ENCODE data around the gene PTPRM.
A peak's percentile ranks its signal among the peaks of the same experiment; 100 is the strongest.

The PTPRM gene

DNA sequence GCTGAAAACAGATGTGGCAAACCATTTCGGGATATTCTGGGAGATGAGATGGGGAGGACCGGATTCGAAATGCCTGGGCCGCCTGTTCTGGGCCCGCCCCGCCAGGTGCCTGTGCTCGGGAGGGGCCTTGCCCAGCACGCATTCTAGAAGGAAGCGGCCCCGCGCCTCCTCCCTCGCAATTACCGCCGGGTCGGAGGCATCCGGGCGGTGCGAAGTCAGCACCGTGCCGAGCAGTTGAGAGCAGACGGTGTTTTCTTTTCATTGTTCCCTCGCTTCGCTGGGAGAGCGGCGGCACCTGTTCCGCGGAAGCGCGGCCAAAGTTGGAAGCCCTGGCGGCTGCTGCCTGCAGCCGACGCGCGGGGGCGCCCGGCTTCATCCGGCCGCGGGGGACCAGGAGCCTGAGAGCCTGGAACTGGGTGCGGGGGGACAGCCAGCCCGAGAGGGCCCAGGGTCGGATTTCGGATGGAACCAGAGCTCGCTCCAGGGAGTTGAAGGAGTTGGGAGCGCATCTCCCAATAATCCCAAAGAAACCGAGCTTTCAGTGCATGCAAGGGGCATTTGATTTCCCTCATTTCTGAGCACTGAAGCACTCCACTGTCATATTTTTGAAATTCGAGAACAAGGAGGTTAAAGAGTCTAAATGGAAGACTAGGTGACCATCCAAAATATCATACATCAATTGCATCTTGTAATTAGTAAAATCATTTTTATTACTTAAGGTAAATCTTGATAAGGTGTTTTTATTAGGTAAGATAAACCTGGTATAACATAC lies 800.3 kb downstream of the PTPRM start:
- DNase-seq: peak; percentile 12
- Histone ChIP-seq H3K27me3 (ENCODE audit: control insufficient read depth in 1 of 2, insufficient read depth in 1 of 2, low read length in 2 of 2) (peaks cover 0 to 8% of the 10 kb centered on the region in 2 experiments), H3K27ac (ENCODE audit: low read length, poor library complexity, severe bottlenecking) (no peak overlapping the region), H2BK15ac (ENCODE audit: low read depth, poor library complexity, severe bottlenecking) (no peak overlapping the region), H4K8ac (ENCODE audit: low read length) (no peak overlapping the region), H3K18ac (ENCODE audit: low read depth in 1 of 2, low read length in 2 of 2) (no peak overlapping the region), H3K4me3 (ENCODE audit: insufficient read depth in 1 of 2, low read depth in 1 of 2, low read length in 2 of 2) (peak overlapping the region; percentile 38 to 64), H3K23ac (ENCODE audit: low read length in 2 of 2) (no peak overlapping the region), H2BK12ac (ENCODE audit: low read length in 2 of 2) (no peak overlapping the region), H3K4me2 (ENCODE audit: low read length, poor library complexity, severe bottlenecking) (peak overlapping the region; percentile 68), H3K9ac (ENCODE audit: low read length) (no peak overlapping the region), H4K91ac (ENCODE audit: low read length) (no peak overlapping the region), H3K79me1 (replicated peaks; ENCODE audit: low read length, poor library complexity, severe bottlenecking) (peaks cover 10% of the 10 kb centered on the region), H3K14ac (ENCODE audit: low read length in 2 of 2) (peak overlapping the region in 1 of 2 experiments; percentile 80), H2AK5ac (ENCODE audit: low read length, severe bottlenecking) (no peak overlapping the region), H2AFZ (ENCODE audit: low read depth, low read length) (no peak overlapping the region), H3K9me3 (ENCODE audit: control insufficient read depth, low read length) (no peaks in the 10 kb centered on the region), H3K4ac (ENCODE audit: low read depth in 1 of 2, low read length in 2 of 2) (no peak overlapping the region), H3K4me1 (ENCODE audit: control insufficient read depth, insufficient read depth, low read depth, low read length) (peaks cover 8% of the 10 kb centered on the region), H3K36me3 (ENCODE audit: control insufficient read depth in 1 of 2, insufficient read depth in 2 of 2, low read depth in 1 of 2, low read length in 2 of 2) (peaks cover 2 to 8% of the 10 kb centered on the region in 2 experiments), H2BK120ac (ENCODE audit: low read depth, low read length) (no peak overlapping the region), H2BK5ac (ENCODE audit: low read depth, low read length, poor library complexity, severe bottlenecking) (no peak overlapping the region)
- WGBS: 3% methylated on average over 40 of the region's 47 CpGs

- peaks cover 8% of the 10 kb centered on the region for H3K4me1 ChIP-seq (ENCODE audit: control insufficient read depth, insufficient read depth, low read depth, low read length)
- no peak overlapping the region for H3K23ac ChIP-seq (ENCODE audit: low read length in 2 of 2)
- no peak overlapping the region for H3K9ac ChIP-seq (ENCODE audit: low read length)
- no peak overlapping the region for H2AFZ ChIP-seq (ENCODE audit: low read depth, low read length)
- H4K91ac ChIP-seq (ENCODE audit: low read length): no peak overlapping the region
- WGBS: 91% methylated on average over 4 of the region's 4 CpGs
- no peak overlapping the region for H3K18ac ChIP-seq (ENCODE audit: low read depth in 1 of 2, low read length in 2 of 2)
- DNase-seq: no peak
- H2BK12ac ChIP-seq (ENCODE audit: low read length in 2 of 2): no peak overlapping the region
- no peaks in the 10 kb centered on the region for H3K9me3 ChIP-seq (ENCODE audit: control insufficient read depth, low read length)
- peaks cover 0 to 8% of the 10 kb centered on the region in 2 experiments for H3K27me3 ChIP-seq (ENCODE audit: control insufficient read depth in 1 of 2, insufficient read depth in 1 of 2, low read length in 2 of 2)
- no peak overlapping the region for H3K4me2 ChIP-seq (ENCODE audit: low read length, poor library complexity, severe bottlenecking)
- no peak overlapping the region for H2AK5ac ChIP-seq (ENCODE audit: low read length, severe bottlenecking)
- no peak overlapping the region for H2BK5ac ChIP-seq (ENCODE audit: low read depth, low read length, poor library complexity, severe bottlenecking)
- no peak overlapping the region for H3K4me3 ChIP-seq (ENCODE audit: insufficient read depth in 1 of 2, low read depth in 1 of 2, low read length in 2 of 2)
- no peak overlapping the region for H4K8ac ChIP-seq (ENCODE audit: low read length)
- H2BK15ac ChIP-seq (ENCODE audit: low read depth, poor library complexity, severe bottlenecking): no peak overlapping the region
- H3K4ac ChIP-seq (ENCODE audit: low read depth in 1 of 2, low read length in 2 of 2): no peak overlapping the region
- H3K14ac ChIP-seq (ENCODE audit: low read length in 2 of 2): no peak overlapping the region
- peaks cover 2 to 8% of the 10 kb centered on the region in 2 experiments for H3K36me3 ChIP-seq (ENCODE audit: control insufficient read depth in 1 of 2, insufficient read depth in 2 of 2, low read depth in 1 of 2, low read length in 2 of 2)
- H3K27ac ChIP-seq (ENCODE audit: low read length, poor library complexity, severe bottlenecking): no peak overlapping the region
- H3K79me1 ChIP-seq (replicated peaks; ENCODE audit: low read length, poor library complexity, severe bottlenecking): peaks cover 10% of the 10 kb centered on the region
- no peak overlapping the region for H2BK120ac ChIP-seq (ENCODE audit: low read depth, low read length)
Measured at GRCh38 chr18:8368512-8369217, 801.5 kb downstream of the PTPRM start.

- Histone ChIP-seq H3K36me3 (ENCODE audit: control insufficient read depth in 1 of 2, insufficient read depth in 2 of 2, low read depth in 1 of 2, low read length in 2 of 2) (peaks cover 17 to 18% of the 10 kb centered on the region in 2 experiments), H3K4me2 (ENCODE audit: low read length, poor library complexity, severe bottlenecking) (no peak overlapping the region), H3K4me1 (ENCODE audit: control insufficient read depth, insufficient read depth, low read depth, low read length) (no peaks in the 10 kb centered on the region), H2BK120ac (ENCODE audit: low read depth, low read length) (no peak overlapping the region), H3K27me3 (ENCODE audit: control insufficient read depth in 1 of 2, insufficient read depth in 1 of 2, low read length in 2 of 2) (no peaks in the 10 kb centered on the region), H2BK15ac (ENCODE audit: low read depth, poor library complexity, severe bottlenecking) (no peak overlapping the region), H3K23ac (ENCODE audit: low read length in 2 of 2) (no peak overlapping the region), H3K18ac (ENCODE audit: low read depth in 1 of 2, low read length in 2 of 2) (no peak overlapping the region), H4K8ac (ENCODE audit: low read length) (no peak overlapping the region), H2AK5ac (ENCODE audit: low read length, severe bottlenecking) (no peak overlapping the region), H3K4me3 (ENCODE audit: insufficient read depth in 1 of 2, low read depth in 1 of 2, low read length in 2 of 2) (no peak overlapping the region), H2AFZ (ENCODE audit: low read depth, low read length) (no peak overlapping the region), H3K9me3 (ENCODE audit: control insufficient read depth, low read length) (no peaks in the 10 kb centered on the region), H3K9ac (ENCODE audit: low read length) (no peak overlapping the region), H3K4ac (ENCODE audit: low read depth in 1 of 2, low read length in 2 of 2) (no peak overlapping the region), H3K27ac (ENCODE audit: low read length, poor library complexity, severe bottlenecking) (no peak overlapping the region), H3K14ac (ENCODE audit: low read length in 2 of 2) (no peak overlapping the region), H3K79me1 (replicated peaks; ENCODE audit: low read length, poor library complexity, severe bottlenecking) (peaks cover 10% of the 10 kb centered on the region), H2BK12ac (ENCODE audit: low read length in 2 of 2) (no peak overlapping the region), H2BK5ac (ENCODE audit: low read depth, low read length, poor library complexity, severe bottlenecking) (no peak overlapping the region), H4K91ac (ENCODE audit: low read length) (no peak overlapping the region)
- WGBS: 84% methylated on average over 3 of the region's 5 CpGs
- no peak for DNase-seq
Measured at GRCh38 chr18:8373486-8373885, 806.4 kb downstream of the PTPRM start.

DNA sequence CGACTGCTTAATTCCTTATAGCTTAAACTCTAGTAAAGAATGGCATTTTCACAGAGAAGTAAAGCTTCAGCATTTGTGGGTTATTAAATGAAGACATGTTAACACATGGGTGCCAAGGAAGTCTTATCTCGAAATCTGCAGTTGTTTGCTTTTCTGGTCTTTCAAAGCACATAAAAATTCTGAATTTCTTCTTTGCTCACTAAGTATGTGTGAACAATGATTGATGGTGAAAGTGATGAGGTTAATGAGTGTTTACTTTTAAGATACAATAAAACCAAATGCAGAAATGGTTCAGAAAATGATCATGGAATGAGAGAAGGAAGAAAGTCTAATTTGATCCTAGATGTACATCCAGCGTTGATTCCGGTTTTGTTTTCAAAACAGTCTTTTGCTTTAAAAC lies 807.6 kb downstream of the PTPRM start:
- DNase-seq: no peak
- no peak overlapping the region for H3K27ac ChIP-seq (ENCODE audit: low read length, poor library complexity, severe bottlenecking)
- no peak overlapping the region for H3K4me2 ChIP-seq (ENCODE audit: low read length, poor library complexity, severe bottlenecking)
- H3K14ac ChIP-seq (ENCODE audit: low read length in 2 of 2): no peak overlapping the region
- no peaks in the 10 kb centered on the region for H3K27me3 ChIP-seq (ENCODE audit: control insufficient read depth in 1 of 2, insufficient read depth in 1 of 2, low read length in 2 of 2)
- peaks cover 28 to 29% of the 10 kb centered on the region in 2 experiments for H3K36me3 ChIP-seq (ENCODE audit: control insufficient read depth in 1 of 2, insufficient read depth in 2 of 2, low read depth in 1 of 2, low read length in 2 of 2)
- H3K23ac ChIP-seq (ENCODE audit: low read length in 2 of 2): no peak overlapping the region
- H4K8ac ChIP-seq (ENCODE audit: low read length): no peak overlapping the region
- H3K79me1 ChIP-seq (replicated peaks; ENCODE audit: low read length, poor library complexity, severe bottlenecking): peaks cover 7% of the 10 kb centered on the region
- no peak overlapping the region for H3K4me3 ChIP-seq (ENCODE audit: insufficient read depth in 1 of 2, low read depth in 1 of 2, low read length in 2 of 2)
- no peak overlapping the region for H2AK5ac ChIP-seq (ENCODE audit: low read length, severe bottlenecking)
- H4K91ac ChIP-seq (ENCODE audit: low read length): no peak overlapping the region
- H3K18ac ChIP-seq (ENCODE audit: low read depth in 1 of 2, low read length in 2 of 2): no peak overlapping the region
- H2AFZ ChIP-seq (ENCODE audit: low read depth, low read length): no peak overlapping the region
- H3K4ac ChIP-seq (ENCODE audit: low read depth in 1 of 2, low read length in 2 of 2): no peak overlapping the region
- no peak overlapping the region for H2BK120ac ChIP-seq (ENCODE audit: low read depth, low read length)
- no peak overlapping the region for H3K9ac ChIP-seq (ENCODE audit: low read length)
- H2BK15ac ChIP-seq (ENCODE audit: low read depth, poor library complexity, severe bottlenecking): no peak overlapping the region
- no peak overlapping the region for H2BK12ac ChIP-seq (ENCODE audit: low read length in 2 of 2)
- no peak overlapping the region for H2BK5ac ChIP-seq (ENCODE audit: low read depth, low read length, poor library complexity, severe bottlenecking)
- H3K9me3 ChIP-seq (ENCODE audit: control insufficient read depth, low read length): no peaks in the 10 kb centered on the region
- WGBS: 75% methylated on average over 2 of the region's 4 CpGs
- H3K4me1 ChIP-seq (ENCODE audit: control insufficient read depth, insufficient read depth, low read depth, low read length): no peaks in the 10 kb centered on the region

All from mesenchymal stem cell (in vitro differentiated cells and primary cell).